Muscle layer of duodenum (tissue), 2 donors: ENCODE data around the gene IGFN1.

Experiments
- H3K27ac ChIP-seq: one replicate; pipeline ENCODE4 v1.7.0; 2013; ENCODE audit warnings: mild to moderate bottlenecking, low read length
- H3K27me3 ChIP-seq: one replicate; pipeline ENCODE4 v1.7.0; 2013; ENCODE audit warnings: low read depth, mild to moderate bottlenecking, control low read depth, low read length
- H3K36me3 ChIP-seq, 2 donors: one replicate each; pipeline ENCODE4 v1.7.0; 2013; ENCODE audit warnings: low read length in 2 of 2, control low read depth in 1 of 2, mild to moderate bottlenecking in 1 of 2; ENCODE audit not compliant: insufficient read depth in 2 of 2, control insufficient read depth in 1 of 2
- H3K4me1 ChIP-seq, 2 donors: one replicate each; pipeline ENCODE4 v1.7.0; 2013; ENCODE audit warnings: low read length in 2 of 2, mild to moderate bottlenecking in 2 of 2, control low read depth in 1 of 2, moderate library complexity in 1 of 2; ENCODE audit not compliant: insufficient read depth in 2 of 2, control insufficient read depth in 1 of 2
- H3K4me3 ChIP-seq, 2 donors: one replicate each; pipeline ENCODE4 v1.7.0; 2013; ENCODE audit warnings: low read length in 2 of 2, low read depth in 1 of 2, mild to moderate bottlenecking in 1 of 2
- H3K9me3 ChIP-seq, 2 donors: one replicate each; pipeline ENCODE4 v1.7.0; 2013; ENCODE audit warnings: low read length in 2 of 2, control low read depth in 1 of 2, mild to moderate bottlenecking in 1 of 2; ENCODE audit not compliant: control insufficient read depth in 1 of 2
- donor health status: healthy.

The IGFN1 gene

DNA sequence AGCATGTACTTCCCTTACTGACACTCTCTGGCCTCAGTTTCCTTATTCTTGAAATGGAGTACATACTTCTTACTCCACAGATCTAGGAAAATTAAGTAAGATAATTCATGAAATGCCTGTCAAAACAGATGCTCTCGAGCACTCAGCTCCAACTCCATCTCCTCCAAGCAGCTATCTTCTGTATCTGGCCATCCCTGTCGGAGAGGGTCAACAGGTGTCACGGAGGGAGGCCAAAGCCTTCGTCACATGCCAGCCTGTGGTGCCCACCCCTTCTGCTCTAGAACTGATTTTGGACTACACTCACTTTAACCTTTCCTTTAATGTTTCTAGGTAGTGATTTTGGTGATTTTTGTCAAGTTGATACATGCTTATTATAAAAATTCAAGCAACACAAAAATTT, 73.9 kb downstream of the IGFN1 start:
- H3K4me1 ChIP-seq, result peaks cover 0 to 9% of the 10 kb centered on the region in 2 donors
- H3K4me3 ChIP-seq, result no peak overlapping the region
- H3K27ac ChIP-seq, result no peak overlapping the region
- H3K27me3 ChIP-seq, result peaks cover 4% of the 10 kb centered on the region
- H3K36me3 ChIP-seq, result no peaks in the 10 kb centered on the region
- H3K9me3 ChIP-seq, result no peaks in the 10 kb centered on the region

DNA sequence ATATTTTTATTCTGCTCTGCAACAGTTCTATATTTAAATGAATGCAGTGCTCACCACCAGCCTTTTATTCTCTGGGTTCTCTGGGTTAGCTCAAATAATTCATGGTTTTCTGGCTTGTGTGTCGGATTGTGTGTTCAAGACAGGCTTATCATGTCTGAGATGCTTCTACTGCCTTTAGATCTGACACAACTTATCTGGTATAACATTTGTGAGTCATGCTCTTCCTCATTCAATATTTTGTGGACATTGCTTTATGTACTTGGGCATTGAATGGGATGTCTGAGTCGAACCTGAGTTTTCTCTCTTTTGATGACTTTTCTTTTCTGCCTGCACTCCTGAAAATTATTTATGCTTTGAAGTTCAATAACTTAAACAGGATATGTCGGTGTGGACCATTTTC, 75.1 kb downstream of the IGFN1 start:
- H3K27me3 ChIP-seq, result no peaks in the 10 kb centered on the region
- H3K27ac ChIP-seq, result no peak overlapping the region
- H3K4me1 ChIP-seq, result no peaks in the 10 kb centered on the region
- no peak overlapping the region for H3K4me3 ChIP-seq
- no peaks in the 10 kb centered on the region for H3K9me3 ChIP-seq
- no peaks in the 10 kb centered on the region for H3K36me3 ChIP-seq

DNA sequence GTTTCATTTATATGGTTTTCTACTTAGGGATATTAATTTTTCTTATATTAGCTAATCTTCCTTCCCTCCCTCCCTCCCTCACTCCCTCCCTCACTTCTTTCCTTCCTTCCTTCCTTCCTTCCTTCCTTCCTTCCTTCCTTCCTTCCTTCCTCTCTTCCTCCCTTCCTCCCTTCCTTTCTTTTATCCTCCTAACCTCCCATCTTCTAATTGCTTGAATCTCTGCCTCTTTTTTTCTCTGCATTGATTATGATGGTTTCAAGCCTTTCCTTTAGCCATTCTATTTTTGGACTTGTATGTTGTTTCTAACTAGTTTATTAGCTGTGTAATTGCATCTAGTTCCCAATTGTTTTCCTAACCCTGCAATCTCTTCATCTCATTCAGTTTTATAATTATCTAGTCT, 75.7 kb downstream of the IGFN1 start:
- Histone ChIP-seq H3K27ac (no peak overlapping the region), H3K4me3 (no peak overlapping the region), H3K27me3 (no peaks in the 10 kb centered on the region), H3K9me3 (no peaks in the 10 kb centered on the region), H3K4me1 (no peaks in the 10 kb centered on the region), H3K36me3 (no peaks in the 10 kb centered on the region)

DNA sequence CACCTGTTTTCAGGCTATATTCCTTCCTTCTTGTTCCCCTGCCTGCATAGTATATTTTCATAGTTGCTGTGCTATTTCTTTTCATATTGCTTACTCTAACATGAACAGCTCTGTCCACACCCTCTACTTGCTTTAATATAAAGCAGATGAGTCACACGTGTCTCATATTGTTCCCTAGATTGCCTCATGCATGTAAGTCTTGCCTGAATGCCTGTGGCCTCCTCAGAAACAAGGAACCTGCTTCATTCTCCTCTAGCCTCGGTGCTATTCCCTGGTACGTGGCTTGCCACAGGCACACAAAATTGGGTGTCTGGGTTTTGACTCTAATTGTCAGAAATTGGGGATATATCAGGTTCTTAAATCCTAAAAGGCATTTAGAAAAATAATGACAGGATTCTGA, 76.2 kb downstream of the IGFN1 start:
- H3K4me3 ChIP-seq, result no peak overlapping the region
- no peaks in the 10 kb centered on the region for H3K4me1 ChIP-seq
- H3K27me3 ChIP-seq, result no peaks in the 10 kb centered on the region
- H3K36me3 ChIP-seq, result no peaks in the 10 kb centered on the region
- H3K27ac ChIP-seq, result no peak overlapping the region
- no peaks in the 10 kb centered on the region for H3K9me3 ChIP-seq

DNA sequence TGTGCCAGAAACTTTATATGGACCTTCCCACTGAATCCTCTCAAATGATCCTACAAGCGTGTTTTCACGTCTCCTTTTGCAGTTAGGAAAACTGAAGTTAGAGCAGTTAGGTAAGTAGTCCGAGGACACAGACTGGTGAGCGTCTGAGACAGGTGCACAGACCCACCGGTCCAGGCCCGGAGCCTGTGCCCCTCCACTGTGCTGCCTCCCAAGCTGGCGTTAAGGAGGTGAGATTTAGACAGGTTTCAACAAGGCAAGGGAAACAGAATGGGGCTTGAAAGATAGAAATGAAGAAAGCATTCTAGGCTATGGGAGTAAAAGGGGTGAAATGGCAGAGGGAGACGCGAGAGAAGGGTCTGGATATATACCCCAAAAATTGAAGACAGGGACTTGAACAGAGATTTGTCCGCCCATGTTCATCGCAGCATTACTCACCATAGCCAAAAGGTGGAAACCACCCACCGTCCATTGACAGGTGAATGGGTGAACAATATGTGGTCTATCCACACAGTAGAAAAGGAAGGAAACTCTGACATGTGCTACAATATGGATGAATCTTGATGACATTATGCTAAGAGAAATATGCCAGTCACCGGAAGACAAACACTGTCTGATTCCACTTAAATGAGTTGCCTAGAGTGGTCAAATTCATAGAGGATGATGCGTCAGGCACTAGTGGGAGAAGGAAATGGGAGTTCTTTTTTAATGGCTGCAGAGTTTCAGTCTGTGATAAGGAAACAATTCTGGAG, 77.0 kb downstream of the IGFN1 start:
- no peak overlapping the region for H3K27ac ChIP-seq
- no peaks in the 10 kb centered on the region for H3K9me3 ChIP-seq
- no peaks in the 10 kb centered on the region for H3K4me1 ChIP-seq

DNA sequence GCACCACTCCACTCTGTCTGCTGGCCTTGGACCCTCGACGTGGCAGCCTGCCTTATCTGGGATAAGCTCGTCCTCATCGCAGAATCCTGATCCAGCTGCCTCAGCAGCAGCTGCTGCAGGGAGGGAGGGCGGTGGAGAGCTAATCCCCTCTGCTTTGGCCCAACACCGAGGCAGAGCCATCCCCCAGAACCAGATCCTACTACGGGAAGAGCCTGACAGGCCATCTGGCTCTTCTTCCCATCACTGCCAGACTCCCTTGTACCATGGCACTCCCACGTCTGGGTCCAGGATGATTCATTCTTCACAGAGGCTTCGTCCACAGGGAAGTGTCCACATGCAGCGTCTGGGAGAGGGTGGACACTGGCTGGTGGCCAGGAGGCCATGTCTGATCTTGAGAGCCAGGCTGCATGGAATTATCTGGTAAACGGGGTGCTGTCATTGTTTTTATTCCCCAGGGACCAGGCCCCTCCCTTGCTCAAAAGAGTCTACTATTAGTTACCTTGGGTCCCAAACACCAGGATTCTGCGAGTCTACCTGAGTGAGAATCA, 78.1 kb downstream of the IGFN1 start:
- Histone ChIP-seq H3K4me3 (no peak overlapping the region), H3K9me3 (no peaks in the 10 kb centered on the region), H3K27ac (no peak overlapping the region), H3K27me3 (no peaks in the 10 kb centered on the region), H3K36me3 (no peaks in the 10 kb centered on the region), H3K4me1 (no peaks in the 10 kb centered on the region)

More for the DNA sequence above, 77.0 kb downstream of the IGFN1 start:
- Histone ChIP-seq H3K4me3 (no peak overlapping the region), H3K27me3 (no peaks in the 10 kb centered on the region), H3K36me3 (no peaks in the 10 kb centered on the region)

DNA sequence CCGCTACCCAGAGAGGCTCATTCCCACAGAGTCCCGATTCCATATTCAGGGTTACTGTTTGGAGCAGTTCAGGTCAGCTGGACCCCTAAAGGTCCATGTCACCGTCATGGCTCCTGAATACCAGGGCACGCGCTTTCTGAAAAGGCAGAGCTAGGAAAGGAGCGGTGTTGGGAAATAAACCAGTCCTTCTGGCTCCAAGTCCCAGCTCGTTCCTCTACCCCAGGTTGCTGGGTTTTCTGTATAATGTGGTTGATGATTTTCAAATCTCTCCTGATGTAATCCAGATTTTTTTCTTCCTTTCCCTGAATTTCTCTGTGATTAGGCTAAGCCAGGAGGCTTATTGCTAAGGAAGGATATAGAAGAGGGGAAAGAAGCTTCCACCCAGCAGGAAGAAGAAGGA, 78.7 kb downstream of the IGFN1 start:
- no peaks in the 10 kb centered on the region for H3K27me3 ChIP-seq
- no peaks in the 10 kb centered on the region for H3K36me3 ChIP-seq
- no peaks in the 10 kb centered on the region for H3K9me3 ChIP-seq
- H3K27ac ChIP-seq, result no peak overlapping the region
- no peaks in the 10 kb centered on the region for H3K4me1 ChIP-seq
- H3K4me3 ChIP-seq, result no peak overlapping the region

DNA sequence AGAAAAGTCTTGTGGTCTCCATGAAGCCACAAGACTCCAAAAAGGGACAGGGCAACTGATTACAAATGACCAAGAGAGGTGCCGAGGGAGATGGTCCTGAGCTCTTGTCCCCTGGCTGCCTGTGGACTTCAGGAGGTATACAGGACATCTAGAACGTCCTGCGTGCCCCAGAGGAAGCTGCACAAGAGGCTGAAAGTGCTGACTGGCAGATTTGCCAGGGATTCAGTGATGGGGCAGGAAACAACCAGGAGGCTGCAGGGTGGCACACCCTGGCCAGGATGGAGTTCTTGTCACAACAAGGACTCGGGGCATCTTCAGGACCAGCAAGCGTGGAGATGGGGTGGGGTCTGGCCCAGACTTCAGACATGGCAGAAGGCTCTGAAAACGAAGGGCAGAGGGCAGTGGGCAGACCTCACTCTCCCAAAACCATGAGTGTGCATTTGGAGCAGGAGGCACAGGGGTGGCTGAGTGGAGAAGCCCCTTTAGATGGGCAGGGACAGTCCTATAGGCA, 79.3 kb downstream of the IGFN1 start:
- Histone ChIP-seq H3K36me3 (no peaks in the 10 kb centered on the region), H3K9me3 (no peaks in the 10 kb centered on the region), H3K4me1 (no peaks in the 10 kb centered on the region), H3K27ac (no peak overlapping the region), H3K4me3 (no peak overlapping the region), H3K27me3 (no peaks in the 10 kb centered on the region)

DNA sequence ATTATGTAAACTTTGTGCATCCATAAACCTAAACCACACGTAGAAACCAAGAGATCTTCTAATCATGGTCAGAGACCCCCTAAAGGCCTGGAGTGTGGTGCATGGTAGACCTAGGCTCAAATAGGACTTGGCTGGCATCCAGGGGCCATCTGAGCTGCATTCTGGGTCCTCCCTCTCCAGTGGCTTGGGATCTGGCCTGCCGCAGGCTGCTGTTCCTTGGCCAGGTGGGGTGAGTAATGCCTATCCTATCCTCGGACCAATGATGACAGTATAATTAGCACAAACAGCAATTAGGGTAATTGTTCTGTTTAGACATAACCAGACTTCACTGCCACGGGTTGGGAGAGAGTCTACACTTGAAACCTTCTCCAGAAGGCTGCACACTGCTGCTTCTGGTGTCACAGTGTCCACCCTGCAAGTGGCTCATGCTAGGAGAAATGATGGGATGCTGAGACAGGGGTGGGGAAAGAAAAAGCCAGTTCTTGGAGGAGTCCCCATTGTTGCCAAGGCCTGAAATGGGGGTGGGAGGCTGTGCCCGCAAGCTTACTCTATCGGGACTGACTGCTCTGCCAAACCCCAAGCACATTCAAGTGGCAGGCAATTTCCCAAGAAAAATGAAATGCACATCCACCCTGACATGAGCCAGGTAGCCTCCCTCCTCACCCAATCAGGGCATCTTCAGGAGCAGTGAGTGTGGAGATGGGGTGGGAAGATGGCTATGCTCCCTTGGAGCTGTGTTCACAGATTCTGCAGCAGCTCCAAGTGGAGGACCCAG, 80.2 kb downstream of the IGFN1 start:
- Histone ChIP-seq H3K4me3 (no peak overlapping the region), H3K27me3 (no peaks in the 10 kb centered on the region), H3K27ac (no peak overlapping the region), H3K9me3 (no peaks in the 10 kb centered on the region), H3K36me3 (no peaks in the 10 kb centered on the region), H3K4me1 (no peaks in the 10 kb centered on the region)

DNA sequence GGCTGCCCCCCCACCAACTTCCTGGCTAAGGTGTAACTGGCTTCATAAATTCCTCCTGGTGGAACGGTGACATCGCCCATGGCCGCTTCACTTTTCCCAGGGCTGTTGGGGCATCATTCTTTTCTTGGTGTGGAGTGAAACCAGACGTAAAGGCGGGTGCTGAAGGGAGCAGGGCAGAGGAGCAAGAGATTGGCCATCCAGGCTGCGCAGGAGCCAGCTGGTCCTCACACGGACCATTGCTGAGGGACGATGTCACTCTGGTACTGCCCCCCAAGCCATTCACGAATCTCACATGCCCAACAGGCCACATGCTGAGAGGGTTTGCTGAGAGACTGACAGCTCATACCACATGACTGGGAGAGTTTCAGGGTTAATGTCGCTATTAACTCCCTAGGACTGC, 82.2 kb downstream of the IGFN1 start:
- H3K9me3 ChIP-seq, result no peaks in the 10 kb centered on the region
- no peak overlapping the region for H3K27ac ChIP-seq
- H3K4me1 ChIP-seq, result no peaks in the 10 kb centered on the region
- H3K27me3 ChIP-seq, result no peaks in the 10 kb centered on the region
- no peak overlapping the region for H3K4me3 ChIP-seq
- H3K36me3 ChIP-seq, result no peaks in the 10 kb centered on the region

DNA sequence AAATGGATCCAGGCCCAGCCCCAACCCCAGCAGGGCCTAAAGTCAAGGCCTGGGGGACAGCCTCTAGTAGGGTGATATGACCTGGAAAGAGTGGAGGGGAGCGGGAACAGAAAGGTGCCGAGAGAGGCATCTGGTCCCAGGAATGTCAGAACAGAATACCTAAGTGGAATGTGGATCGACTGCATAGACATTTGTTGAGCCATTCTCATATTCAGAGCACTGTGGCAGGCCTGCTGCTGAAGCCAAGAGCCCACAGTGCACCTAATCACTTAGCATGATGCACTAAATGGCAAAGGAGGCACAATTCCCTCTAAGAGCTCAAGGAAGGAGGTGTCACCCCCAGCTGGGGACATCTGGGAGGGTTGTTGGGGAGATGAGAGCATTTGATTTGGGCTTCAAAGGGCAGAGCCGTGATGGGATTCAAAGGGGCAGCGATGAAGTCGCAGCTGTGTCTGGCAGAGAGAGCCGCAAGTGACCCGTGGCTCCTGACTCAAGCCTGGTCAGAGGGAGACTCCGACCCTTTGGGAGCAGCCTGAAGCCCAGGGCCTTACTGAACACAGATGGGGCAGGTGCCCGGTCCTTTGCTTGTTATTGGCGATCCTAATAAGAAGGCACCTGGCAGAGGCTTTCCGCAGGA, 84.1 kb downstream of the IGFN1 start:
- Histone ChIP-seq H3K4me3 (no peak overlapping the region), H3K27ac (no peak overlapping the region), H3K4me1 (no peaks in the 10 kb centered on the region), H3K9me3 (no peaks in the 10 kb centered on the region), H3K27me3 (no peaks in the 10 kb centered on the region), H3K36me3 (no peaks in the 10 kb centered on the region)
